RCC 7860 (cell line): ENCODE measurements around the gene RLF.

ENCODE experiments used
- DNase-seq: peaks from one replicate; pipeline ENCODE4 v3.0.0-alpha.2; 2015; ENCODE audit warnings: low spot score
- FAIRE-seq: peaks from 2 replicates; lab custom pipeline; 2012; peaks lifted over from hg19 to GRCh38; lab: Jason Lieb, UNC

Gene RLF

GRCh38 chr1:40272653-40273213, 111.5 kb downstream of the RLF start:
- no peak for DNase-seq
- no peak for FAIRE-seq

GRCh38 chr1:40273547-40274166, 112.5 kb downstream of the RLF start:
- DNase-seq, result no peak
- peak; percentile 72 for FAIRE-seq

GRCh38 chr1:40274331-40274730, 113.1 kb downstream of the RLF start:
- no peak for FAIRE-seq

GRCh38 chr1:40276122-40276521, 114.9 kb downstream of the RLF start:
- FAIRE-seq (no peak), DNase-seq (no peak)

More at GRCh38 chr1:40274331-40274730, 113.1 kb downstream of the RLF start:
- no peak for DNase-seq

- DNase-seq (no peak), FAIRE-seq (no peak)
Measured at GRCh38 chr1:40281853-40282252, 120.7 kb downstream of the RLF start.
